Endothelial cell of umbilical vein (primary cell): ENCODE results near the gene MRPL34. TPM values are rescaled to one million over a fixed set of nuclear protein-coding genes. Genes with fewer than 3 reads are reported as not detected.
A peak's percentile ranks its signal among the peaks of the same experiment; 100 is the strongest.

Experiments
- BruUV-seq: library from RNA; stranded (reverse); fragments of 400-500 nt; replicated peaks from 2 replicates; lab custom pipeline; 2021; lab: Mats Ljungman, UMichigan
- CTCF ChIA-PET: fragments of 300-600, 350-600 bp; sonication (Branson Sonifier 250); formaldehyde crosslinking; loops from one replicate; lab custom pipeline; 2021; ENCODE audit warnings: antibody characterized with exemption, inconsistent platforms; lab: Charles Lee
- POLR2A ChIA-PET: fragments of 300-600, 350-600 bp; sonication (Branson Sonifier 250); formaldehyde crosslinking; loops from one replicate; lab custom pipeline; 2021; ENCODE audit warnings: antibody characterized with exemption, inconsistent platforms; lab: Charles Lee
- DNase-seq: peaks from one replicate; pipeline ENCODE4 v3.0.0-alpha.2; 2011; ENCODE audit warnings: low read depth, low spot score
- FAIRE-seq: peaks from 2 replicates; lab custom pipeline; 2011; peaks lifted over from hg19 to GRCh38; lab: Jason Lieb, UNC
- H2AFZ ChIP-seq: 2 replicates; pipeline ENCODE4 v1.6.0; 2012; ENCODE audit warnings: low read depth, low read length, control low read depth, inconsistent platforms
- H3K27ac ChIP-seq: 2 replicates; pipeline ENCODE4 v1.5.1; 2011; ENCODE audit warnings: low read depth, mild to moderate bottlenecking, control low read depth, low read length, moderate library complexity; ENCODE audit not compliant: insufficient read depth
- H3K27me3 ChIP-seq, 2 experiments: 2 replicates each; pipeline versions ENCODE4 v1.6.0 to v1.6.1; 2011; ENCODE audit warnings: low read length in 2 of 2, mixed read lengths in 1 of 2; ENCODE audit not compliant: control insufficient read depth in 2 of 2, insufficient read depth in 2 of 2
- H3K36me3 ChIP-seq, 2 experiments: 2 replicates in 1 of 2; 3 replicates in 1 of 2; pipeline ENCODE4 v1.5.1; 2011; ENCODE audit warnings: low read length in 2 of 2, mild to moderate bottlenecking in 1 of 2, moderate library complexity in 1 of 2; ENCODE audit not compliant: control insufficient read depth in 2 of 2, insufficient read depth in 2 of 2; ENCODE audit errors: extremely low read depth in 1 of 2
- H3K4me1 ChIP-seq: 3 replicates; pipeline ENCODE4 v1.5.1; 2011; ENCODE audit warnings: mild to moderate bottlenecking, low read length; ENCODE audit not compliant: control insufficient read depth, insufficient read depth; ENCODE audit errors: extremely low read depth
- H3K4me2 ChIP-seq: 2 replicates; pipeline ENCODE4 v1.6.1; 2011; ENCODE audit warnings: low read length, control low read depth, mixed read lengths; ENCODE audit not compliant: insufficient read depth
- H3K4me3 ChIP-seq, 3 experiments: fragments of 200-600 bp in 1 of 3; sonication (generic), shearing (Covaris generic) in 1 of 3; replicated peaks in 1 of 3; 2 replicates each; pipeline ENCODE4 v1.5.1; 2011 to 2016; ENCODE audit warnings: control low read depth in 3 of 3, low read length in 3 of 3, mild to moderate bottlenecking in 2 of 3, inconsistent platforms in 1 of 3, low read depth in 1 of 3, moderate library complexity in 1 of 3; ENCODE audit not compliant: insufficient read depth in 1 of 3
- H3K79me2 ChIP-seq: 2 replicates; pipeline ENCODE4 v1.6.0; 2012; ENCODE audit warnings: low read length, inconsistent platforms; ENCODE audit not compliant: control insufficient read depth, insufficient read depth
- H3K9ac ChIP-seq: replicated peaks from 2 replicates; pipeline ENCODE3; 2011; ENCODE audit warnings: low read length, control low read depth; ENCODE audit not compliant: insufficient read depth; ENCODE audit errors: extremely low read depth
- H3K9me1 ChIP-seq: replicated peaks from 3 replicates; pipeline ENCODE4 v1.6.0; 2011; ENCODE audit warnings: mild to moderate bottlenecking, low read length; ENCODE audit not compliant: control insufficient read depth, insufficient read depth; ENCODE audit errors: extremely low read depth
- H3K9me3 ChIP-seq: replicated peaks from 2 replicates; pipeline ENCODE4 v1.5.1; 2012; ENCODE audit warnings: low read length, inconsistent platforms; ENCODE audit not compliant: control insufficient read depth, insufficient read depth
- H4K20me1 ChIP-seq: replicated peaks from 2 replicates; pipeline ENCODE3; 2011; ENCODE audit warnings: mild to moderate bottlenecking, low read length; ENCODE audit not compliant: control insufficient read depth, insufficient read depth; ENCODE audit errors: extremely low read depth
- CTCF ChIP-seq, 2 donors: IDR thresholded peaks; 1 replicate in 1 of 2; 2 replicates in 1 of 2; pipeline ENCODE4 v1.5.1; 2011; ENCODE audit warnings: low read length in 2 of 2, mild to moderate bottlenecking in 2 of 2, moderate library complexity in 2 of 2, control low read depth in 1 of 2, inconsistent platforms in 1 of 2, low read depth in 1 of 2; ENCODE audit not compliant: insufficient read depth in 1 of 2; ENCODE audit errors: extremely low read depth in 1 of 2
- EZH2 ChIP-seq: IDR thresholded peaks from 2 replicates; pipeline ENCODE4 v1.6.1; 2012; ENCODE audit warnings: borderline replicate concordance, low read depth, mild to moderate bottlenecking, moderate library complexity, low read length, inconsistent platforms; ENCODE audit not compliant: severe bottlenecking
- JUN ChIP-seq: IDR thresholded peaks from 2 replicates; pipeline ENCODE4 v1.6.1; 2011; ENCODE audit warnings: borderline replicate concordance, low read depth; ENCODE audit not compliant: insufficient read length, insufficient read depth
- MAX ChIP-seq: IDR thresholded peaks from 2 replicates; pipeline ENCODE4 v1.6.1; 2011; ENCODE audit not compliant: insufficient read depth, insufficient read length
- MYC ChIP-seq: IDR thresholded peaks from one replicate; pipeline ENCODE4 v1.6.1; 2011; ENCODE audit warnings: mild to moderate bottlenecking, low read depth, low read length
- POLR2A ChIP-seq: IDR thresholded peaks from 2 replicates; pipeline ENCODE4 v1.6.1; 2012; ENCODE audit warnings: low read depth, mild to moderate bottlenecking, control low read depth, low read length
- POLR2AphosphoS5 ChIP-seq: IDR thresholded peaks from 2 replicates; pipeline ENCODE4 v1.6.1; 2012; ENCODE audit warnings: low read depth, mild to moderate bottlenecking, control low read depth, low read length, moderate library complexity; ENCODE audit not compliant: insufficient read depth
- dilution Hi-C: fragments of 300-500 bp; cut with MboI; formaldehyde crosslinking; loops from one replicate; pipeline ENCODE4 v1.15.0; 2019; ENCODE audit warnings: low sequenced_read_pairs; ENCODE audit not compliant: extremely low pct_ligation_motif_present
- intact Hi-C: fragments of 100-400 bp; cut with micrococcal nuclease; formaldehyde crosslinking; loops from one replicate; pipeline ENCODE4 v1.10.0; 2022
- polyA plus RNA-seq, 4 experiments: library from polyadenylated mRNA; depleted of rRNA in 3 of 4; stranded (reverse) in 3 of 4; unstranded in 1 of 4; fragments of >200 nt; gene quantifications; 2 replicates each; pipeline versions ENCODE4 v1.2.1 to v1.2.3, GENCODE V29; 2011 to 2012; ENCODE audit warnings: missing spikeins in 1 of 4
- total RNA-seq: library from RNA; stranded (reverse); gene quantifications from 2 replicates; pipeline ENCODE4 v1.2.3, GENCODE V29; 2021

MRPL34 gene
- total and polyA plus RNA-seq, 2 donors (not counting 3 experiments of a cell fraction or from before 2014, with no cell fraction given), result 45.5 to 55.7 TPM

GRCh38 chr19:17304386-17305215 is 1.1 kb upstream of the MRPL34 start:
- no peak overlapping the region for H3K27ac ChIP-seq
- no peak overlapping the region for H3K4me3 ChIP-seq
- FAIRE-seq (no peak), DNase-seq (no peak)
- intact Hi-C loops (loop anchor here (1.0 kb wide), 1 partner anchor 12 kb away; no protein-coding TSS in a partner anchor), dilution Hi-C loops (no loop called here)
- H3K4me1 ChIP-seq, result peaks cover 9% of the 10 kb centered on the region
- no peaks in the 10 kb centered on the region for H4K20me1 ChIP-seq
- H2AFZ ChIP-seq, result no peak overlapping the region
- ChIA-PET POLR2A (interaction anchor here (0.5 to 1.1 kb wide), 4 partner anchors 12 to 129 kb away, joined by 3 to 8 read pairs (median 4); no protein-coding TSS in a partner anchor), CTCF (interaction anchor here (0.6 to 3.3 kb wide), 16 partner anchors 8 to 115 kb away, joined by 3 to 70 read pairs (median 4); partner anchors contain the start of genes ANO8 and USE1)
- H3K9me3 ChIP-seq, result no peaks in the 10 kb centered on the region
- no TSS peak for BruUV-seq
- H3K9ac ChIP-seq, result no peak overlapping the region
- H3K4me2 ChIP-seq, result peak overlapping the region; percentile 81
- H3K27me3 ChIP-seq, result no peaks in the 10 kb centered on the region
- H3K36me3 ChIP-seq, result no peaks in the 10 kb centered on the region
- H3K79me2 ChIP-seq, result peaks cover 2% of the 10 kb centered on the region
- H3K9me1 ChIP-seq, result no peaks in the 10 kb centered on the region
- TF ChIP-seq MAX (no peak), POLR2A (no peak), POLR2AphosphoS5 (no peak), MYC (no peak)

DNA sequence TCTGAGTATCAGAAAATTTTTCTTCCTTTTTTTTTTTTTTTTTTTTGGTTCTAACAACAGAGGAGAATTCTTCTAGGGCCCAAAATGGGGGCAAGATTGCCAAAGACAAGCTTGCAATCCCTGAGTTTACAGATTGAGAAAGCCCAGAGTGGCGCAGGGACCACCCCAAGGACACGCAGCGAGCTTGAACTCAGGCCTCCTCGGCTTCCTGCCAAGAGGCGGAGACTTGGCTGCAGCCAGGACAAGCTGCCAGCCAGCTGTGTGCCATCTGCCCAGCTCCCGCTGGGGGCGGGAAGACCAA is 506 bp upstream of the MRPL34 start:
- intact Hi-C loops (loop anchor here (1.0 kb wide), 1 partner anchor 13 kb away; no protein-coding TSS in a partner anchor), dilution Hi-C loops (no loop called here)
- Histone ChIP-seq H3K27me3 (no peaks in the 10 kb centered on the region), H3K9me1 (no peaks in the 10 kb centered on the region), H3K79me2 (peaks cover 8% of the 10 kb centered on the region), H3K27ac (no peak overlapping the region), H3K4me3 (peak overlapping the region in 1 of 3 experiments; percentile 2), H3K9me3 (no peaks in the 10 kb centered on the region), H2AFZ (no peak overlapping the region), H3K4me1 (peaks cover 11% of the 10 kb centered on the region), H3K4me2 (peak overlapping the region; percentile 81), H3K36me3 (no peaks in the 10 kb centered on the region), H3K9ac (no peak overlapping the region), H4K20me1 (no peaks in the 10 kb centered on the region)
- no TSS peak for BruUV-seq
- CTCF ChIA-PET, result interaction anchor here (0.6 to 3.3 kb wide), 16 partner anchors 8 to 114 kb away, joined by 3 to 70 read pairs (median 4); partner anchors contain the start of genes ANO8 and USE1
- no peak for TF ChIP-seq MYC
- no peak for TF ChIP-seq EZH2
- no peak for TF ChIP-seq POLR2A
- no peak for TF ChIP-seq CTCF (IDR thresholded peaks at IDR 0.05; ENCODE audit: extremely low read depth in 1 of 2, insufficient read depth in 1 of 2, low read depth in 1 of 2, low read length in 2 of 2)
- TF ChIP-seq JUN, result no peak
- no peak for TF ChIP-seq MAX
- DNase-seq (no peak), FAIRE-seq (no peak)
- POLR2A ChIA-PET, result interaction anchor here (0.5 to 1.1 kb wide), 4 partner anchors 12 to 129 kb away, joined by 3 to 8 read pairs (median 4); no protein-coding TSS in a partner anchor
